ENCODE results near the gene REXO1.

DNA sequence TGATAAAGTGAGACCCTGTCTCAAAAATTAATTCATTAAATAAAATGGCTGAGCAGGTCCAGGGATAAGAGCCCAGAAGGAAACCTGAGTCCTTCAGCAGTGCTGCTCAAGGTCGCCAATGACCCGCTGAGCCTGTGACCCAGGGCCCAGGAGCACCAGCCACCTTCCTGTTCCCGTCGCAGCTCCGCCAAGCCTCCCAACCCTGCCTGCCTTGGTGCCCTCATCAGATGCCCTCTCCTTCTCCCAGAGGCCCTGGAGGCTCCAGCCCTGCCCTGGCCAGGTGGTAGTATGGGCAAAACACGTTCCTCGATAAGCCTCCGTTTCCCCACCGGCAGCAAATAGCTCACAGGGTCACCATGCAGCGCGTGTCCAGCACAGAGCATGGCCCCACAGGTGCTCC lies 2.6 kb downstream of the REXO1 start:
- TF ChIP-seq POLR2AphosphoS5 (IDR thresholded peaks at IDR 0.05), result no peak
- TF ChIP-seq, protein P1, sequence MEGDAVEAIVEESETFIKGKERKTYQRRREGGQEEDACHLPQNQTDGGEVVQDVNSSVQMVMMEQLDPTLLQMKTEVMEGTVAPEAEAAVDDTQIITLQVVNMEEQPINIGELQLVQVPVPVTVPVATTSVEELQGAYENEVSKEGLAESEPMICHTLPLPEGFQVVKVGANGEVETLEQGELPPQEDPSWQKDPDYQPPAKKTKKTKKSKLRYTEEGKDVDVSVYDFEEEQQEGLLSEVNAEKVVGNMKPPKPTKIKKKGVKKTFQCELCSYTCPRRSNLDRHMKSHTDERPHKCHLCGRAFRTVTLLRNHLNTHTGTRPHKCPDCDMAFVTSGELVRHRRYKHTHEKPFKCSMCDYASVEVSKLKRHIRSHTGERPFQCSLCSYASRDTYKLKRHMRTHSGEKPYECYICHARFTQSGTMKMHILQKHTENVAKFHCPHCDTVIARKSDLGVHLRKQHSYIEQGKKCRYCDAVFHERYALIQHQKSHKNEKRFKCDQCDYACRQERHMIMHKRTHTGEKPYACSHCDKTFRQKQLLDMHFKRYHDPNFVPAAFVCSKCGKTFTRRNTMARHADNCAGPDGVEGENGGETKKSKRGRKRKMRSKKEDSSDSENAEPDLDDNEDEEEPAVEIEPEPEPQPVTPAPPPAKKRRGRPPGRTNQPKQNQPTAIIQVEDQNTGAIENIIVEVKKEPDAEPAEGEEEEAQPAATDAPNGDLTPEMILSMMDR (IDR thresholded peaks at IDR 0.05), result no peak
